BE2C (cell line): ENCODE measurements around the gene DYNC1LI2.

Source experiments
- DNase-seq: peaks from one replicate; pipeline ENCODE4 v3.0.0-alpha.2; 2020
- H3K27me3 ChIP-seq: fragments of 250-450 bp; sonication (Bioruptor Pico); 2 replicates; pipeline ENCODE4 v1.5.1; 2020; ENCODE audit warnings: mild to moderate bottlenecking
- H3K36me3 ChIP-seq: fragments of 250-450 bp; sonication (Bioruptor Pico); 2 replicates; pipeline ENCODE4 v1.5.1; 2020; ENCODE audit warnings: mild to moderate bottlenecking
- H3K4me1 ChIP-seq: fragments of 250-450 bp; sonication (Bioruptor Pico); 2 replicates; pipeline ENCODE4 v1.5.1; 2020
- H3K4me3 ChIP-seq: 2 replicates; pipeline ENCODE4 v1.5.1; 2011; ENCODE audit warnings: low read depth, low read length
- H3K9me3 ChIP-seq: fragments of 250-450 bp; sonication (Bioruptor Pico); 2 replicates; pipeline ENCODE4 v1.5.1; 2020
- CTCF ChIP-seq: IDR thresholded peaks from 2 replicates; pipeline ENCODE4 v1.5.1; 2012; ENCODE audit warnings: mild to moderate bottlenecking, low read depth, low read length

DYNC1LI2 gene

GRCh38 chr16:66786551-66786950 lies 35.1 kb upstream of the DYNC1LI2 start:
- no peak overlapping the region for H3K4me3 ChIP-seq
- TF ChIP-seq CTCF, result no peak
- H3K27me3 ChIP-seq, result no peaks in the 10 kb centered on the region
- DNase-seq, result no peak
- no peaks in the 10 kb centered on the region for H3K4me1 ChIP-seq
- no peaks in the 10 kb centered on the region for H3K9me3 ChIP-seq
- H3K36me3 ChIP-seq, result no peaks in the 10 kb centered on the region

- no peak for TF ChIP-seq CTCF
- no peaks in the 10 kb centered on the region for H3K9me3 ChIP-seq
- no peaks in the 10 kb centered on the region for H3K36me3 ChIP-seq
- H3K27me3 ChIP-seq, result no peaks in the 10 kb centered on the region
- no peaks in the 10 kb centered on the region for H3K4me1 ChIP-seq
- DNase-seq, result no peak
- no peak overlapping the region for H3K4me3 ChIP-seq
Measured at GRCh38 chr16:66776457-66776856, 25.0 kb upstream of the DYNC1LI2 start.

DNA sequence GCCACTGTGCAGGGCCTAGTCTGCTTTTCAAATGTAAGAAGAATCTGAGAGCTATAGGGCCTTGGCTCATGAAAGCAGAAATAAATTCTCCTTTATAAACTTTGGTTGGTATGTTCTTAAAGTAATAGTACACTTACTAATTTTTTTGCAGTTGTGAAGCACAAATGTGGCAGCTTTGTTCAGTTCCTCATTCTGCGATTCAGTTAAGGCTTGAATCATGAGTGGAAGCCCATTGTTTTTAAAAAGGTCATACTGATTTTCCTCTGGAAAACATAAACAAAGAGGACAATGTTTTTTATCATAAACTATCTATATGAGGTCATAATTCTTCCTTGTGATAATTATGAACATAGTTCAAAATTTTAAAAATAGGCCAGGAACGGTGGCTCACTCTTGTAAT lies 23.6 kb upstream of the DYNC1LI2 start:
- no peak for TF ChIP-seq CTCF

DNA sequence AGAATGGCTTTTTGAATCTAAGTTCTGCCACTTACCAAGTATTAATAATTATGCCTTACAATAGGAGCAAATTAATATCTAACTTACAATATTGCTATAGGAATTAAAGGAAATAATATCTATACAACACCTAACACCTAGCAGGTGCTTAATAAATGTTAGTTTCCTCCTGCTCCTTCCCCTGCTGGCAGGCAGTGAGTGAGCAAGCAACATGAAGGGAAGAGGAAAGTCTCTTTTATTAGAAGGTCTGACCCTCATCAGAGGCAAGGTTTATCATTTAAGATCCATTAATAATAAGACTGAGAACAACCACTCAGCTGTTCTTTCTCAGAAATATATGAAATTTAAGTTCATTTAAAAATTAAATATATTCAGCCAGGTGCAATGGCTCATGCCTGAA lies 6.7 kb upstream of the DYNC1LI2 start:
- H3K27me3 ChIP-seq, result peaks cover 3% of the 10 kb centered on the region; the same call in 1 of the 2 replicates
- no peaks in the 10 kb centered on the region for H3K4me1 ChIP-seq
- H3K9me3 ChIP-seq, result no peaks in the 10 kb centered on the region
- no peaks in the 10 kb centered on the region for H3K36me3 ChIP-seq
- DNase-seq, result no peak
- no peak overlapping the region for H3K4me3 ChIP-seq
- TF ChIP-seq CTCF, result no peak

More for the DNA sequence above, 23.6 kb upstream of the DYNC1LI2 start:
- no peaks in the 10 kb centered on the region for H3K4me1 ChIP-seq
- H3K27me3 ChIP-seq, result no peaks in the 10 kb centered on the region
- H3K4me3 ChIP-seq, result no peak overlapping the region
- DNase-seq, result no peak
- H3K36me3 ChIP-seq, result no peaks in the 10 kb centered on the region
- H3K9me3 ChIP-seq, result no peaks in the 10 kb centered on the region

GRCh38 chr16:66754819-66755218 lies 3.4 kb upstream of the DYNC1LI2 start:
- TF ChIP-seq CTCF, result no peak
- H3K27me3 ChIP-seq, result no peaks in the 10 kb centered on the region; the same call in 1 of the 2 replicates
- no peaks in the 10 kb centered on the region for H3K9me3 ChIP-seq
- H3K4me3 ChIP-seq, result no peak overlapping the region
- DNase-seq, result no peak
- no peaks in the 10 kb centered on the region for H3K4me1 ChIP-seq
- peaks cover 10% of the 10 kb centered on the region for H3K36me3 ChIP-seq

DNA sequence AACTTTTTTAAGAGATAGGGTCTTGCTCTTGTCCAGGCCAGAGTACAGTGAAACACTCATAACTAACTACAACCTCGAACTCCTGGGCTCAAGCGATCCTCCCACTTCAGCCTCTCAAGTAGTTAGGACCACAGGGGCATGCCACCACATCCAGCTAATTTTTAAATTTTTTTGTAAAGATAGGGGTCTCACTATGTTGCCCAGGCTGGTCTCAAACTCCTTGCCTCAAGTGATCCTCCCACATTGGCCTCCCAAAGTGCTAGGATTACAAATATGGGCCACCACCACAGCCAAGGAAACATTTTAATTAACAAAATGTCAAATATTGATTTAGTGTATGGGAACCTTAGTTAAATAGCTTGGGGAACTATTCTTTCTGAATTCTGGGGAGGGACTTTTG lies 2.8 kb upstream of the DYNC1LI2 start:
- no peaks in the 10 kb centered on the region for H3K9me3 ChIP-seq
- TF ChIP-seq CTCF, result no peak
- peaks cover 13% of the 10 kb centered on the region for H3K36me3 ChIP-seq
- no peaks in the 10 kb centered on the region; the same call in 1 of the 2 replicates for H3K27me3 ChIP-seq
- no peaks in the 10 kb centered on the region for H3K4me1 ChIP-seq
- no peak overlapping the region for H3K4me3 ChIP-seq
- no peak for DNase-seq
